Glutamatergic neuron (in vitro differentiated cells): ENCODE data around the gene RAP1GAP2. TPM values are rescaled to one million over a fixed set of nuclear protein-coding genes. Genes with fewer than 3 reads are reported as not detected.

Experiments
- DNase-seq: peaks from one replicate; pipeline ENCODE4 v3.0.0; 2022
- H3K27ac Mint-ChIP-seq: one replicate; pipeline ENCODE4 v1.8.0; 2020; ENCODE audit warnings: mild to moderate bottlenecking, mixed read lengths, inconsistent platforms; ENCODE audit not compliant: unreplicated experiment
- H3K27me3 Mint-ChIP-seq: one replicate; pipeline ENCODE4 v1.8.0; 2020; ENCODE audit warnings: mild to moderate bottlenecking, moderate library complexity, mixed read lengths, inconsistent platforms; ENCODE audit not compliant: unreplicated experiment
- H3K36me3 Mint-ChIP-seq: one replicate; pipeline ENCODE4 v1.8.0; 2020; ENCODE audit warnings: mild to moderate bottlenecking, mixed read lengths, inconsistent platforms; ENCODE audit not compliant: unreplicated experiment
- H3K4me1 Mint-ChIP-seq: one replicate; pipeline ENCODE4 v1.8.0; 2020; ENCODE audit warnings: mild to moderate bottlenecking, low read depth, mixed read lengths, inconsistent platforms; ENCODE audit not compliant: unreplicated experiment
- H3K4me3 Mint-ChIP-seq: one replicate; pipeline ENCODE4 v1.8.0; 2020; ENCODE audit warnings: mild to moderate bottlenecking, mixed read lengths, inconsistent platforms; ENCODE audit not compliant: unreplicated experiment
- H3K9me3 Mint-ChIP-seq: one replicate; pipeline ENCODE4 v1.8.0; 2020; ENCODE audit warnings: mild to moderate bottlenecking, moderate library complexity, mixed read lengths, inconsistent platforms; ENCODE audit not compliant: unreplicated experiment
- total RNA-seq: library from RNA; stranded (reverse); fragmentation: NEBNext Ultra II Directional; extraction: Animal tissue kit (Norgen Biotek cat#: 25700); gene quantifications from one replicate; pipeline ENCODE4 v1.2.1, GENCODE V29; 2021; ENCODE audit not compliant: unreplicated experiment
- TF ChIP-seq, protein P1 (sequence below): fragments of 200-600 bp; sonication (generic); IDR thresholded peaks from one replicate; pipeline ENCODE4 v1.5.0; 2021; ENCODE audit not compliant: partially characterized antibody, unreplicated experiment

RAP1GAP2 gene
- total RNA-seq, 1 donor from 2014 or later, result 86.0 TPM

DNA sequence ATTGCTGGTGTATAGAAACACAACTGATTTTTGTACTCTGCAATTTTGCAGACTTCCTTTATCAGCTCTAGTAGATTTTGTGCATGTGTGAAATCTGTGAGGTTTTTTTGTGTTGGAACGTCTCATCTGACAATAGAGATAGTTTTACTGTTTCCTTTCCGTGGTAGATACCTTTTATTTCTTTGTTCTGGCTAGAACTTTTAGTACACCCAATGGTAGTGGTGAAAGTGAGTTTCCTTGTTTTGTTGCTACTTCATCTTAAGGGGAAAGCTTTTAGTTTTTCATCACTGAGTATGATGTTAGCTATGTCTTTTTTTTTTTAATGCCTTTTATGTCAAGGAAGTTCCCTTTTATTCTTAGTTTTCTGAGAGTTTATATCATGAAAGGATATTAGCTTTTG lies 149.1 kb downstream of the RAP1GAP2 start:
- TF ChIP-seq, protein P1, sequence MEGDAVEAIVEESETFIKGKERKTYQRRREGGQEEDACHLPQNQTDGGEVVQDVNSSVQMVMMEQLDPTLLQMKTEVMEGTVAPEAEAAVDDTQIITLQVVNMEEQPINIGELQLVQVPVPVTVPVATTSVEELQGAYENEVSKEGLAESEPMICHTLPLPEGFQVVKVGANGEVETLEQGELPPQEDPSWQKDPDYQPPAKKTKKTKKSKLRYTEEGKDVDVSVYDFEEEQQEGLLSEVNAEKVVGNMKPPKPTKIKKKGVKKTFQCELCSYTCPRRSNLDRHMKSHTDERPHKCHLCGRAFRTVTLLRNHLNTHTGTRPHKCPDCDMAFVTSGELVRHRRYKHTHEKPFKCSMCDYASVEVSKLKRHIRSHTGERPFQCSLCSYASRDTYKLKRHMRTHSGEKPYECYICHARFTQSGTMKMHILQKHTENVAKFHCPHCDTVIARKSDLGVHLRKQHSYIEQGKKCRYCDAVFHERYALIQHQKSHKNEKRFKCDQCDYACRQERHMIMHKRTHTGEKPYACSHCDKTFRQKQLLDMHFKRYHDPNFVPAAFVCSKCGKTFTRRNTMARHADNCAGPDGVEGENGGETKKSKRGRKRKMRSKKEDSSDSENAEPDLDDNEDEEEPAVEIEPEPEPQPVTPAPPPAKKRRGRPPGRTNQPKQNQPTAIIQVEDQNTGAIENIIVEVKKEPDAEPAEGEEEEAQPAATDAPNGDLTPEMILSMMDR, result no peak
- H3K27ac Mint-ChIP-seq, result no peak overlapping the region
- no peaks in the 10 kb centered on the region for H3K36me3 Mint-ChIP-seq
- peaks cover 8% of the 10 kb centered on the region for H3K27me3 Mint-ChIP-seq
- DNase-seq, result no peak
- H3K4me1 Mint-ChIP-seq, result peaks cover 10% of the 10 kb centered on the region
- H3K4me3 Mint-ChIP-seq, result no peak overlapping the region
- H3K9me3 Mint-ChIP-seq, result peaks cover 4% of the 10 kb centered on the region

DNA sequence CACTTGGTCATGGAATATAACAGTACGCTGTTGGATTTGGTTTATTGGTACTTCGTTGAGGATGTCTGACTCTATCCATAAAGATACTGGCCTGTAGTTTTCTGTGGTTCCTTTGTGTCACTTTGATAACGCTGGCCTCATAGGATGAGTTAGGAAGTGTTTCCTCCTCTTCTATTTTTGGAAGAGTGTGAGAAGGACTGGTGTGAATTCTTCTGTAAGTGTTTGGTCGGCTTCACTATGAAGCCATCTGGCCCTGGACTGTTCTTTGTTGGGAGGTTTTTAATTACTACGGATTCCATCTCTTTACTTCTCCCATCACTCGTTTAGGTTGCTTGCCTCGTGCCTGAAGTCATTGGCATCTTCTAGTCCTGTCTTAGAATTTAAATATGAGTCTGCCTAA lies 149.9 kb downstream of the RAP1GAP2 start:
- peaks cover 4% of the 10 kb centered on the region for H3K9me3 Mint-ChIP-seq
- no peak for DNase-seq
- peak overlapping the region; percentile 44 for H3K27ac Mint-ChIP-seq
- TF ChIP-seq, protein P1, result no peak
- H3K4me1 Mint-ChIP-seq, result peaks cover 6% of the 10 kb centered on the region
- H3K4me3 Mint-ChIP-seq, result no peak overlapping the region
- no peaks in the 10 kb centered on the region for H3K36me3 Mint-ChIP-seq
- peaks cover 8% of the 10 kb centered on the region for H3K27me3 Mint-ChIP-seq

DNA sequence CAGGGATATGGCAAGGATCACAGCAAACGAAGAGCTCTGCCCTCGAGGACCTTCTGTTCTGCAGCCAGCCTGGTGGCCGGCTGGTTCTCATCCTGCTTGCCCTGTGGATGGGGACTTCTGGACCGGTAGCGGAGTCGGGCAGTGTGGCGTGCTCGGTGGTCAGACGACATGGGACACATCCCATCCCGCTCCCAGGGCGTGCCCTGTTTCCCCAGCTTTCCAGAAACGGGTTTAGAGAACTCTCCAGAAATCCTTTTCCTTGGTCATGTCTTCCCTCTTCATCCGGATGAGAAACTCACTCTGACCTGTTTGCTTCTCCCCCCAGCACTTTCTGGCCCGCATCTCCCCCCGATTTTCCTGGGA lies 151.3 kb downstream of the RAP1GAP2 start:
- H3K27me3 Mint-ChIP-seq, result peaks cover 5% of the 10 kb centered on the region
- DNase-seq, result no peak
- no peak overlapping the region for H3K27ac Mint-ChIP-seq

GRCh38 chr17:2947996-2948550 lies 151.8 kb downstream of the RAP1GAP2 start:
- no peaks in the 10 kb centered on the region for H3K36me3 Mint-ChIP-seq
- peaks cover 6% of the 10 kb centered on the region for H3K4me1 Mint-ChIP-seq
- H3K4me3 Mint-ChIP-seq, result peak overlapping the region; percentile 45
- no peak overlapping the region for H3K27ac Mint-ChIP-seq
- TF ChIP-seq, protein P1, result no peak
- peaks cover 6% of the 10 kb centered on the region for H3K27me3 Mint-ChIP-seq
- DNase-seq, result no peak
- H3K9me3 Mint-ChIP-seq, result peaks cover 4% of the 10 kb centered on the region

More for the DNA sequence above, 151.3 kb downstream of the RAP1GAP2 start:
- Mint-ChIP-seq H3K4me3 (peak overlapping the region; percentile 45), H3K36me3 (no peaks in the 10 kb centered on the region), H3K9me3 (peaks cover 4% of the 10 kb centered on the region), H3K4me1 (peaks cover 6% of the 10 kb centered on the region)
- TF ChIP-seq, protein P1, result no peak

DNA sequence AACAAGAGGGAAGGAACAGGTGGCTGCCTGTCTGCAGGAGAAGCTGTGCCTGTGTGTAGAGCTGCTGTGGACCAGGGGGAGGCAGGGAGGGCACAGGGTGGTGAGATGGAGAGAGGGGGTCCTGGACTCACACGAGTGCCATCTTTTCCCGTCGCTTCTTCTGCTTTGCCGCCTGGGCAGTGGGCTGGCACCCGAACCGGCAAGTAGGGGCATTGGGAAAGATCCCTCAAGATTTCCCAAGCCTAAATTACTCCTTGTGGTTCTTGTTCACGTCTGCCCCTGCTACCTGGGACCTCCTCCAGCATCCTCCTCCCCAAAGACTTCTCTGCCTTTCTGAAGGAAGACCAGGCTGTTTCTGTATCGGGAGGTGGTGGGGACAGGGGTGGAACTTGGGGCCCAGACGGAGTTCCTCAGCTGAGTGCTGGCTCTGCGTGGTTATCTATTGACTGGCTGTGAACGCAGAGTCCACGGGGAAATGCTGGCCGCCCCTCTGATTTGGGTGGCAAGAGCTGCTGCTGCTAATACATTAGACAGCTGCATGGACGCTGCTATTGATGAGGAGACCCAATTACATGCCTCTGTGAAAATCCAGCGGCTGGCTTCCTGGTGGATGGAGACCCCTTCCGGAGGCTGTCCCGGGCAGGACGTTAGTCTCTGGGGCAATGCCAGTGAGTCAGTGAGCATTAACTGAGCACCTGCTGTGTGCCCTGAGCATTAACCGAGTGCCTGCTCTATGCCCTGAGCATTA lies 152.7 kb downstream of the RAP1GAP2 start:
- Mint-ChIP-seq H3K27me3 (peaks cover 7% of the 10 kb centered on the region), H3K27ac (peak overlapping the region; percentile 22), H3K4me1 (peaks cover 6% of the 10 kb centered on the region), H3K36me3 (no peaks in the 10 kb centered on the region), H3K9me3 (peaks cover 4% of the 10 kb centered on the region), H3K4me3 (no peak overlapping the region)
- TF ChIP-seq, protein P1, result no peak
- no peak for DNase-seq
